ENCODE results near the gene SUCO.

SUCO gene

DNA sequence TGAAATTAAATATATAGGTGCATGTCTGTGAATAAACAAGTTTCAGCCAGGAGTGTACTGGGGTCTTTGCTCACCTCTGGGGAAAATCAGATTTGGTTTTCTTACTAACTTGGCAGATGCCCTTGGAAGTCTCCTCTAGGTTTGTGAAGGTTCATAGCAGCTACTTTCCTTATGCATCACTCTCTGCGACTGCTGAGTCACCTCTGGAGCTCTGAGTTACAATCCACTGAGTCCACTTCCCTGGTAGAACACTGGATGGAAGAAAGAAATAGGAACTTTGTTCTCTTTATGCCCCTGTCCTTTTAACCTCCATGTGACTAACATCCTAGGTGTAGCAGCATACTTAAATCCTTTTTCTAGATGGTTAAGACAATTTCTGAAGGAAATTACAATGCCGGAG, 121.6 kb downstream of the SUCO start:
- DNase-seq: no peak

DNA sequence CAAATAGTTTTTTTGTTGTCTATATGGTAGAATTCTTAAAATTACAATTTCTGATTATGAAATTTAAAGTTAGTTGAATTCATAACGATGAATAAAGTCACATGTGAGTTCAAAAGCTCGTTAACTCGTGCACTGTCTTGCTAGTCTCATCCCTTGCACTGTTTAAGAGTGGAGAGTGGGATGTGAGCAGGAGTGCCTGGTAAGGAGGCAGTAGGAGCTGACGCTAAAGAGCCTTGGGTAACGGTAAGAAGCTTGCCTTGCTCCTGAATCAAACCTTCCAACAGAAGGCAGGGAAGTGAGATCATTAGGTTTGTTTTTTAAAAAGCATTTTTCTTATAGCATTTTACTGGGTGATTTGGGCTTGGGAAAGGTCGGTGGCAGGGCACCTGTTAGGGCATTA, 123.6 kb downstream of the SUCO start:
- no peak for DNase-seq

DNA sequence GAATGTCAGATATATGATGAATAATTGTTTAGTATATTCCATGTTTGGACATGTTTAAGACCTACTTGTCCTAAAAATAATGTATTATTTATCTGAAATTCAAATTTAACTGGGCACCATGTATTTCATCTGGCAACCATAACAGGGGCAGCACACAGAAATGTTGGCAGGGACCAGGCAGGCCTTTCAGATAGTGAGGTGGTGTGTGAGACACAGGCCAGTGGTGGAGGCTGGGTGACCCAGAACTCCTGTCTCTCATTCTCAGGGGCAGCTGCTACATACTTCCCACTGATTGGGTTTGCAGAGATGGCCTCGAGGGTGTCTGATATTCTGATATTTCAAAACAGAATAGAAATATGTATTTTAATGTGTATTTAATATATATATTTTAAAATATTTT, 124.6 kb downstream of the SUCO start:
- no peak for DNase-seq

DNA sequence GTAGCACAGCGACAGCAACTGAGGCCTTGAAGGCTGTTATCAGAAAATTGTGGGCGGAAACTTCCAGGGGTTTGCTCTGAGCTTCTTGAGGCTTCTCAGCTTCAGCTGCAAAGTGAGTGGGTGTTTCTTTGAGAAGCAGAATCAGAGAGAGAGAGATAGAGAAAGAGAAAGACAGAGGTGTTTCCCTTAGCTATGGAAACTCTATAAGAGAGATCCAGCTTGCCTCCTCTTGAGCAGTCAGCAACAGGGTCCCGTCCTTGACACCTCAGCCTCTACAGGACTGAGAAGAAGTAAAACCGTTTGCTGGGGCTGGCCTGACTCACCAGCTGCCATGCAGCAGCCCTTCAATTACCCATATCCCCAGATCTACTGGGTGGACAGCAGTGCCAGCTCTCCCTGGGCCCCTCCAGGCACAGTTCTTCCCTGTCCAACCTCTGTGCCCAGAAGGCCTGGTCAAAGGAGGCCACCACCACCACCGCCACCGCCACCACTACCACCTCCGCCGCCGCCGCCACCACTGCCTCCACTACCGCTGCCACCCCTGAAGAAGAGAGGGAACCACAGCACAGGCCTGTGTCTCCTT, 126.0 kb downstream of the SUCO start, which contains the start of gene FASLG:
TSS of gene FASLG (plus strand) at position 233 of the 583 bp plus-strand sequence. CDS start at position 332, 99 bp downstream.
- DNase-seq: peak; percentile 62 to 74

DNA sequence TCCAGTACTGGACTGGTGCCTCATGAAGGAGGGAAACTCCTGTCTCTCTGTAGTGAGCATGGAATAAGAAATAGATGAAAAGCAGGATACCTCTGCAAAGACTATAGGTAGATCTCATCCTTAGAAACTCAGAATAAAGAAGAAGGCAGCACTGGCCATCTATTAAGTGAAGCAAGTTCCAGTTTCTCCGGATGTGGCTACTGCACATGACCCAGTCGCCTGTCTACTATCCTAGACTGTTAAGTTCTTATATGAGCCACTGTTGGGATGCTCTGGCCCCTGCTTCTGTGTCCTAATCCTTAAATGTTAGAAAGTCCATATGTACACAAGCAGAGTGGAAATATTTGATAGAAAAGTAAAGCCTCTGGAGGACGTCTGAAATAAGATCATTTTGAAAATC, 128.2 kb downstream of the SUCO start:
- no peak for DNase-seq
